DND-41 (cell line): ENCODE data around the gene RILPL1.
A peak's percentile ranks its signal among the peaks of the same experiment; 100 is the strongest.
"Not testable (repeated sequence)": the region's sequence is repeated elsewhere in the genome, so short reads cannot be mapped to it uniquely, and the experiment has no call there.

Experiments used
- ATAC-seq: fragments of 200-7000 bp; cut with Tn5 transposase; 3 replicates; pipeline ENCODE4 v1.9.1; 2021; ENCODE audit warnings: low read depth; ENCODE audit not compliant: insufficient read depth
- DNase-seq: peaks from one replicate; pipeline ENCODE4 v3.0.0-alpha.2; 2020
- H2AFZ ChIP-seq: 2 replicates; pipeline ENCODE4 v1.6.0; 2012; ENCODE audit warnings: low read depth, low read length
- H3K27ac ChIP-seq: 2 replicates; pipeline ENCODE4 v1.5.1; 2012; ENCODE audit warnings: low read length, inconsistent platforms
- H3K27me3 ChIP-seq: fragments of 200-600 bp; sonication (generic); 2 replicates; pipeline ENCODE4 v1.6.0; 2012; ENCODE audit warnings: low read length, mild to moderate bottlenecking, inconsistent platforms; ENCODE audit not compliant: insufficient read depth, poor library complexity
- H3K36me3 ChIP-seq: 2 replicates; pipeline ENCODE4 v1.5.1; 2012; ENCODE audit warnings: low read length, inconsistent platforms; ENCODE audit not compliant: insufficient read depth
- H3K4me1 ChIP-seq: 2 replicates; pipeline ENCODE4 v1.5.1; 2012; ENCODE audit warnings: mild to moderate bottlenecking, low read length; ENCODE audit not compliant: insufficient read depth
- H3K4me2 ChIP-seq: 2 replicates; pipeline ENCODE4 v1.6.0; 2012; ENCODE audit warnings: mild to moderate bottlenecking, moderate library complexity, low read length, inconsistent platforms; ENCODE audit not compliant: insufficient read depth
- H3K4me3 ChIP-seq, 2 experiments: fragments of 200-600 bp in 1 of 2; shearing (Covaris generic) in 1 of 2; 2 replicates each; pipeline ENCODE4 v1.5.1; 2012 to 2016; ENCODE audit warnings: inconsistent platforms in 2 of 2, low read length in 2 of 2, mild to moderate bottlenecking in 2 of 2, low read depth in 1 of 2, moderate library complexity in 1 of 2
- H3K79me2 ChIP-seq: 2 replicates; pipeline ENCODE4 v1.6.0; 2012; ENCODE audit warnings: low read length, inconsistent platforms; ENCODE audit not compliant: insufficient read depth
- H3K9ac ChIP-seq: 2 replicates; pipeline ENCODE4 v1.6.0; 2012; ENCODE audit warnings: low read depth, mild to moderate bottlenecking, inconsistent platforms, low read length, moderate library complexity
- H3K9me3 ChIP-seq: 2 replicates; pipeline ENCODE4 v1.5.1; 2012; ENCODE audit warnings: low read length, moderate library complexity, mild to moderate bottlenecking, inconsistent platforms; ENCODE audit not compliant: insufficient read depth, severe bottlenecking
- H4K20me1 ChIP-seq: 2 replicates; pipeline ENCODE4 v1.6.0; 2012; ENCODE audit warnings: low read length; ENCODE audit not compliant: insufficient read depth
- CTCF ChIP-seq: IDR thresholded peaks from 2 replicates; pipeline ENCODE4 v1.5.1; 2012; ENCODE audit warnings: borderline replicate concordance, low read length, moderate library complexity, mild to moderate bottlenecking; ENCODE audit not compliant: poor library complexity, severe bottlenecking; ENCODE audit errors: extremely low read depth
- EZH2 ChIP-seq: IDR thresholded peaks from 3 replicates; pipeline ENCODE4 v1.6.1; 2012; ENCODE audit warnings: borderline replicate concordance, low read depth, mild to moderate bottlenecking, moderate library complexity, low read length, inconsistent platforms; ENCODE audit not compliant: severe bottlenecking

Gene RILPL1

GRCh38 chr12:123457980-123458779 is 75.3 kb downstream of the RILPL1 start, which contains the start of gene SNRNP35:
SNRNP35 (plus strand) TSS chr12:123458139; CDS start chr12:123465541, 7,402 bp downstream.
- Histone ChIP-seq H3K4me3 (peak within 1 kb of the TSS; percentile 88 to 93), H3K36me3 (no peaks in the 10 kb centered on the region; the same call in 1 of the 2 replicates), H3K27ac (peak within 1 kb of the TSS; percentile 100), H3K4me2 (peak within 1 kb of the TSS; percentile 71), H3K9ac (peak within 1 kb of the TSS; percentile 98), H3K4me1 (peaks cover 23% of the 10 kb centered on the region), H3K79me2 (peaks cover 43% of the 10 kb centered on the region), H3K9me3 (no peaks in the 10 kb centered on the region), H4K20me1 (no peaks in the 10 kb centered on the region), H2AFZ (peak within 1 kb of the TSS; percentile 96), H3K27me3 (no peaks in the 10 kb centered on the region)
- DNase-seq (peak; percentile 89), ATAC-seq (peak; percentile 85)
- TF ChIP-seq EZH2 = no peak
- no peak for TF ChIP-seq CTCF

- TF ChIP-seq EZH2 (no peak), CTCF (no peak)
- ATAC-seq (no peak), DNase-seq (no peak)
- H3K36me3 ChIP-seq = no peaks in the 10 kb centered on the region
- H4K20me1 ChIP-seq = no peaks in the 10 kb centered on the region
- H3K79me2 ChIP-seq = no peaks in the 10 kb centered on the region
- no peak overlapping the region for H2AFZ ChIP-seq
- no peak overlapping the region for H3K4me3 ChIP-seq
- H3K4me2 ChIP-seq = no peak overlapping the region
- no peaks in the 10 kb centered on the region for H3K27me3 ChIP-seq
- H3K4me1 ChIP-seq = peaks cover 4% of the 10 kb centered on the region; the same call in 1 of the 2 replicates
- H3K9ac ChIP-seq = no peak overlapping the region
- no peaks in the 10 kb centered on the region for H3K9me3 ChIP-seq
- H3K27ac ChIP-seq = no peak overlapping the region
Observed at GRCh38 chr12:123453165-123453564, 80.4 kb downstream of the RILPL1 start.

- H3K4me3 ChIP-seq, DNase-seq, H3K9ac ChIP-seq, H3K4me2 ChIP-seq, H3K4me1 ChIP-seq, H3K27ac ChIP-seq, H3K36me3 ChIP-seq, H2AFZ ChIP-seq, ATAC-seq, H4K20me1 ChIP-seq, H3K27me3 ChIP-seq, H3K79me2 ChIP-seq, H3K9me3 ChIP-seq: not testable (repeated sequence)
Observed at GRCh38 chr12:123452276-123452550, 81.3 kb downstream of the RILPL1 start.

GRCh38 chr12:123450636-123451035 is 82.9 kb downstream of the RILPL1 start:
- no peaks in the 10 kb centered on the region for H3K4me1 ChIP-seq
- H3K36me3 ChIP-seq = no peaks in the 10 kb centered on the region
- ATAC-seq (no peak), DNase-seq (no peak)
- TF ChIP-seq CTCF (no peak), EZH2 (no peak)
- no peaks in the 10 kb centered on the region for H3K27me3 ChIP-seq
- no peak overlapping the region for H3K4me2 ChIP-seq
- H3K9me3 ChIP-seq = no peaks in the 10 kb centered on the region
- H3K4me3 ChIP-seq = no peak overlapping the region
- no peak overlapping the region for H3K9ac ChIP-seq
- no peak overlapping the region for H2AFZ ChIP-seq
- H3K27ac ChIP-seq = no peak overlapping the region
- no peaks in the 10 kb centered on the region for H4K20me1 ChIP-seq
- H3K79me2 ChIP-seq = no peaks in the 10 kb centered on the region
